Stomach smooth muscle (tissue), 2 donors: Measurements from ENCODE around the gene ASCL2.

ENCODE experiments used
- H3K27ac ChIP-seq: one replicate; pipeline ENCODE4 v1.7.0; 2013; ENCODE audit warnings: mild to moderate bottlenecking, low read length, inconsistent platforms
- H3K27me3 ChIP-seq, 2 donors: one replicate each; pipeline ENCODE4 v1.7.0; 2013; ENCODE audit warnings: low read length in 2 of 2; ENCODE audit not compliant: insufficient read depth in 2 of 2, control insufficient read depth in 1 of 2
- H3K36me3 ChIP-seq, 2 donors: one replicate each; pipeline ENCODE4 v1.7.0; 2013; ENCODE audit warnings: low read length in 2 of 2; ENCODE audit not compliant: control insufficient read depth in 2 of 2, insufficient read depth in 2 of 2
- H3K4me1 ChIP-seq: one replicate; pipeline ENCODE4 v1.7.0; 2013; ENCODE audit warnings: low read length; ENCODE audit not compliant: control insufficient read depth, insufficient read depth
- H3K4me3 ChIP-seq, 2 donors: one replicate each; pipeline ENCODE4 v1.7.0; 2013; ENCODE audit warnings: low read length in 2 of 2
- H3K9ac ChIP-seq, 2 donors: one replicate each; pipeline ENCODE4 v1.7.0; 2013; ENCODE audit warnings: low read length in 2 of 2, mild to moderate bottlenecking in 1 of 2
- H3K9me3 ChIP-seq, 2 donors: one replicate each; pipeline ENCODE4 v1.7.0; 2013; ENCODE audit warnings: low read length in 2 of 2; ENCODE audit not compliant: control insufficient read depth in 2 of 2
- donor health status: healthy.
- donor health status: Pancreatic carcinoma.

ASCL2 gene

DNA sequence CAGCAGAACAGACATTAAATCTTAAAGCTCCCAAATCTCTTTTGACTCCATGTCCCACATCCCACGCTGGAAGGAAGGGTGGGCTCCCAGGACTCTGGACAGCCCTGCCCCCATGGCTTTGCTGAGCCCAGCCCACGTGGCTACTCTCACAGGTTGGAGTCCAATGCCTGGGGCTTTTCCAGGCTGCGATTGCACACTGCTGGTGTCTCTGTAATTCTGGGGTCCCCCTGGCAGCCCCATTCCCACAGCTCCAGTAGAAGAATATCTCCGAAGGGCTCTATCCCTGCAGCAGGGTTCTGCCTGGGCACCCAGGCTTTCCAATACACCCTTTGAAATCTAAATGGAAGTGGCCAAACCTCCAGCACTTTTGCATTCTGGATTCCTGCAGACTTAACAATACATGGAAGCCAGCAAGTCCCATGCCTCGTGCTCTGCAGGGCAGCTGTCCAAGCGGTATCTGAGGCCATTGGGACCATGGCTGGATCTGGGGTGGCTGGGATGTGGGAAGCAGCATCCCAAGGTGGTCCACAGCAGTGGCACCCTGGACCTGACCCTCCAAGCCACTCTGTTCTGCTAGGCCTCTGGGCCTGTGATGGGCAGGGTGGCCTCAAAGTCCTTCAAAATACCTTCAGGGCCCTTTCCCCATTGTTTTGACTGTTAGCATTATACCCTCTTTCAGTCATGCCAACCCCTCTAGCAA is 50.9 kb downstream of the ASCL2 start:
- no peak overlapping the region for H3K4me3 ChIP-seq
- no peaks in the 10 kb centered on the region for H3K4me1 ChIP-seq
- H3K36me3 ChIP-seq, result no peaks in the 10 kb centered on the region
- peaks cover 9% of the 10 kb centered on the region in 2 donors for H3K27me3 ChIP-seq
- H3K9ac ChIP-seq, result no peak overlapping the region
- H3K27ac ChIP-seq, result no peak overlapping the region
- peaks cover 4 to 9% of the 10 kb centered on the region in 2 donors for H3K9me3 ChIP-seq
